B cell (primary cell): Measurements from ENCODE around the gene TBC1D12. TPM values are rescaled to one million over a fixed set of nuclear protein-coding genes. Genes with fewer than 3 reads are reported as not detected.

Experiments used
- ATAC-seq: fragments of 200-7000 bp; cut with Tn5 transposase; one replicate; pipeline ENCODE4 v1.10.0; 2021; ENCODE audit warnings: low read depth, mild to moderate bottlenecking, moderate number of reproducible peaks, moderate library complexity
- CTCF ChIA-PET: fragments of 350-600 bp; sonication (Branson Sonifier 250); formaldehyde crosslinking; loops from one replicate; lab custom pipeline; 2021; ENCODE audit warnings: antibody characterized with exemption, inconsistent platforms; lab: Charles Lee
- POLR2A ChIA-PET: fragments of 350-600 bp; sonication (Branson Sonifier 250); formaldehyde crosslinking; loops from one replicate; lab custom pipeline; 2021; ENCODE audit warnings: antibody characterized with exemption; lab: Charles Lee
- DNase-seq: peaks from one replicate; pipeline ENCODE4 v3.0.0; 2013
- H2AFZ ChIP-seq: 2 replicates; pipeline ENCODE4 v1.6.1; 2012; ENCODE audit warnings: mild to moderate bottlenecking, low read depth, low read length; ENCODE audit not compliant: insufficient read depth, poor library complexity, severe bottlenecking
- H3K27ac ChIP-seq, 2 donors: 1 replicate in 1 of 2; 2 replicates in 1 of 2; pipeline ENCODE4 v1.5.1; 2012 to 2013; ENCODE audit warnings: low read length in 2 of 2, mild to moderate bottlenecking in 2 of 2, moderate library complexity in 1 of 2
- H3K27me3 ChIP-seq, 4 experiments: fragments of 200-600 bp in 1 of 4; sonication (generic) in 1 of 4; replicated peaks in 1 of 4; 1 replicate in 2 of 4; 2 replicates in 2 of 4; pipeline versions ENCODE4 v1.6.1 to v1.7.0; 2013 to 2016; ENCODE audit warnings: low read length in 3 of 4, mild to moderate bottlenecking in 2 of 4, mixed read lengths in 1 of 4, moderate library complexity in 1 of 4; ENCODE audit not compliant: insufficient read depth in 4 of 4, control insufficient read depth in 3 of 4; ENCODE audit errors: control extremely low read depth in 1 of 4
- H3K36me3 ChIP-seq, 2 experiments: replicated peaks in 1 of 2; 1 replicate in 1 of 2; 2 replicates in 1 of 2; pipeline versions ENCODE4 v1.6.1 to v1.7.1; 2013; ENCODE audit warnings: low read length in 1 of 2; ENCODE audit not compliant: insufficient read depth in 2 of 2, control insufficient read depth in 1 of 2; ENCODE audit errors: control extremely low read depth in 1 of 2, extremely low read depth in 1 of 2
- H3K4me1 ChIP-seq, 2 donors: fragments of 200-600 bp in 1 of 2; sonication (generic) in 1 of 2; 1 replicate in 1 of 2; 2 replicates in 1 of 2; pipeline versions ENCODE4 v1.5.1 to v1.6.1; 2013 to 2017; ENCODE audit warnings: low read length in 2 of 2; ENCODE audit not compliant: control insufficient read depth in 2 of 2, insufficient read depth in 2 of 2
- H3K4me2 ChIP-seq: replicated peaks from 2 replicates; pipeline ENCODE3; 2012; ENCODE audit warnings: mild to moderate bottlenecking, low read depth, low read length; ENCODE audit not compliant: poor library complexity, severe bottlenecking
- H3K4me3 ChIP-seq, 5 experiments: fragments of 200-600 bp in 1 of 5; sonication (generic) in 1 of 5; 1 replicate in 3 of 5; 2 replicates in 2 of 5; pipeline versions ENCODE4 v1.5.1 to v1.7.0; 2011 to 2016; ENCODE audit warnings: low read length in 4 of 5, mild to moderate bottlenecking in 4 of 5, low read depth in 2 of 5, control low read depth in 1 of 5, moderate library complexity in 1 of 5; ENCODE audit not compliant: insufficient read depth in 1 of 5; ENCODE audit errors: control extremely low read depth in 1 of 5, extremely low read depth in 1 of 5
- H3K79me2 ChIP-seq: fragments of 200-600 bp; sonication (generic); one replicate; pipeline ENCODE4 v1.6.0; 2016; ENCODE audit warnings: low read length; ENCODE audit not compliant: control insufficient read depth, insufficient read depth
- H3K9ac ChIP-seq: fragments of 200-600 bp; sonication (generic); 2 replicates; pipeline ENCODE4 v1.6.1; 2017; ENCODE audit warnings: mild to moderate bottlenecking, low read length, moderate library complexity
- H3K9me3 ChIP-seq, 3 donors: one replicate each; pipeline versions ENCODE4 v1.6.1 to v1.7.1; 2013; ENCODE audit warnings: low read length in 2 of 3; ENCODE audit not compliant: control insufficient read depth in 2 of 3, insufficient read depth in 1 of 3; ENCODE audit errors: control extremely low read depth in 1 of 3
- H4K20me1 ChIP-seq: 2 replicates; pipeline ENCODE4 v1.6.0; 2012; ENCODE audit warnings: mild to moderate bottlenecking, low read length; ENCODE audit not compliant: insufficient read depth, control insufficient read depth, poor library complexity, severe bottlenecking
- H3K27ac Mint-ChIP-seq: one replicate; pipeline ENCODE4 v1.8.0; 2021; ENCODE audit warnings: mixed read lengths
- H3K27me3 Mint-ChIP-seq: one replicate; pipeline ENCODE4 v1.8.0; 2021; ENCODE audit warnings: mixed read lengths
- H3K4me1 Mint-ChIP-seq: one replicate; pipeline ENCODE4 v1.8.0; 2021; ENCODE audit warnings: mixed read lengths
- H3K4me3 Mint-ChIP-seq: one replicate; pipeline ENCODE4 v1.8.0; 2021; ENCODE audit warnings: mixed read lengths
- H3K9me3 Mint-ChIP-seq: one replicate; pipeline ENCODE4 v1.8.0; 2022; ENCODE audit warnings: mixed read lengths; ENCODE audit not compliant: insufficient read depth
- EZH2 ChIP-seq: IDR thresholded peaks from 2 replicates; pipeline ENCODE4 v1.6.1; 2012; ENCODE audit warnings: borderline replicate concordance, low read depth, mild to moderate bottlenecking, moderate library complexity, low read length; ENCODE audit not compliant: insufficient read depth, poor library complexity, severe bottlenecking
- WGBS: methylation state at CpG from one replicate; pipeline ENCODE4 v1.1.5; 2013; ENCODE audit warnings: missing lambda C conversion rate; ENCODE audit not compliant: insufficient coverage; 5-methylcytosine and 5-hydroxymethylcytosine counted together
- intact Hi-C: fragments of 100-400 bp; cut with micrococcal nuclease; formaldehyde crosslinking; loops from one replicate; pipeline ENCODE4 v1.10.0; 2022
- polyA plus RNA-seq: library from polyadenylated mRNA; depleted of rRNA; stranded (reverse); fragments of >200 nt; gene quantifications from 2 replicates; pipeline ENCODE4 v1.2.3, GENCODE V29; 2012
- total RNA-seq, 2 donors: library from RNA; stranded (reverse); fragments of 120-200 nt in 1 of 2; gene quantifications; 1 replicate in 1 of 2; 2 replicates in 1 of 2; pipeline versions ENCODE4 v1.2.3 to v1.2.4, GENCODE V29; 2013 to 2022
- TF ChIP-seq, protein P1 (sequence below): fragments of 200-600 bp; IDR thresholded peaks from one replicate; pipeline ENCODE4 v1.8.0; 2022; ENCODE audit warnings: antibody characterized with exemption, mild to moderate bottlenecking

Gene TBC1D12
- total and polyA plus RNA-seq, 2 donors (not counting 1 experiment from before 2014, with no cell fraction given): 3.1 to 9.3 TPM

DNA sequence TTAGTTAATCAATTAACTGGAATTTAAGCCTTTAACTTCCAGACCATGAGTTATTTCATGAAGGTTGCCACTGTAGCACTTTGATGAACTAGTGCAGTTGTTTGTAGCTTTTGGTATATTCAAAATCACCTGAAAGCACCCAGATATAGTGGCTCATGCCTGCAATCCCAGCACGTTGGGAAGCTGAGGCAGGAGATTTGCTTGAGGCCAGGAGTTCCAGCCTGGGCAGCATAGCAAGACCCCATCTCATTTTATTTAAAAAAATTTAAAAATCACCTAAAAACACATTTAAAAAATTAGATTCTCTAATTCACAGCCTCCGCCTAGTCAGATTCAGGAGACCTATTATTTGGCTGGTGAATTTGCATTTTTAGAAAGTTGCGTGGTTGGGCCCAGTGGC, 9.0 kb downstream of the TBC1D12 start:
- CTCF ChIA-PET: interaction anchor here (1.4 to 4.5 kb wide), 4 partner anchors 8 to 60 kb away, joined by 3 to 23 read pairs (median 6); partner anchors contain the start of gene TBC1D12
- no peak overlapping the region for H3K27ac ChIP-seq
- no peaks in the 10 kb centered on the region for H3K36me3 ChIP-seq
- intact Hi-C loops: no loop called here
- no peak overlapping the region for H2AFZ ChIP-seq
- TF ChIP-seq, protein P1, sequence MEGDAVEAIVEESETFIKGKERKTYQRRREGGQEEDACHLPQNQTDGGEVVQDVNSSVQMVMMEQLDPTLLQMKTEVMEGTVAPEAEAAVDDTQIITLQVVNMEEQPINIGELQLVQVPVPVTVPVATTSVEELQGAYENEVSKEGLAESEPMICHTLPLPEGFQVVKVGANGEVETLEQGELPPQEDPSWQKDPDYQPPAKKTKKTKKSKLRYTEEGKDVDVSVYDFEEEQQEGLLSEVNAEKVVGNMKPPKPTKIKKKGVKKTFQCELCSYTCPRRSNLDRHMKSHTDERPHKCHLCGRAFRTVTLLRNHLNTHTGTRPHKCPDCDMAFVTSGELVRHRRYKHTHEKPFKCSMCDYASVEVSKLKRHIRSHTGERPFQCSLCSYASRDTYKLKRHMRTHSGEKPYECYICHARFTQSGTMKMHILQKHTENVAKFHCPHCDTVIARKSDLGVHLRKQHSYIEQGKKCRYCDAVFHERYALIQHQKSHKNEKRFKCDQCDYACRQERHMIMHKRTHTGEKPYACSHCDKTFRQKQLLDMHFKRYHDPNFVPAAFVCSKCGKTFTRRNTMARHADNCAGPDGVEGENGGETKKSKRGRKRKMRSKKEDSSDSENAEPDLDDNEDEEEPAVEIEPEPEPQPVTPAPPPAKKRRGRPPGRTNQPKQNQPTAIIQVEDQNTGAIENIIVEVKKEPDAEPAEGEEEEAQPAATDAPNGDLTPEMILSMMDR: no peak
- no peak for TF ChIP-seq EZH2
- H3K27me3 Mint-ChIP-seq: peaks cover 8% of the 10 kb centered on the region
- 100% methylated on average over 1 of the region's 3 CpGs for WGBS
- no peak overlapping the region for H3K4me3 Mint-ChIP-seq
- no peaks in the 10 kb centered on the region for H3K9me3 ChIP-seq
- H3K4me1 Mint-ChIP-seq: peaks cover 7% of the 10 kb centered on the region
- H3K79me2 ChIP-seq: peaks cover 40% of the 10 kb centered on the region
- no peak overlapping the region for H3K4me3 ChIP-seq
- H3K27ac Mint-ChIP-seq: no peak overlapping the region
- DNase-seq (no peak), ATAC-seq (no peak)
- H3K9ac ChIP-seq: no peak overlapping the region
- no peak overlapping the region for H3K4me2 ChIP-seq
- H3K9me3 Mint-ChIP-seq: no peaks in the 10 kb centered on the region
- no peaks in the 10 kb centered on the region for H4K20me1 ChIP-seq
- peaks cover 0 to 6% (median 2%) of the 10 kb centered on the region in 4 experiments for H3K27me3 ChIP-seq
- POLR2A ChIA-PET: no interaction called here
- no peaks in the 10 kb centered on the region for H3K4me1 ChIP-seq

DNA sequence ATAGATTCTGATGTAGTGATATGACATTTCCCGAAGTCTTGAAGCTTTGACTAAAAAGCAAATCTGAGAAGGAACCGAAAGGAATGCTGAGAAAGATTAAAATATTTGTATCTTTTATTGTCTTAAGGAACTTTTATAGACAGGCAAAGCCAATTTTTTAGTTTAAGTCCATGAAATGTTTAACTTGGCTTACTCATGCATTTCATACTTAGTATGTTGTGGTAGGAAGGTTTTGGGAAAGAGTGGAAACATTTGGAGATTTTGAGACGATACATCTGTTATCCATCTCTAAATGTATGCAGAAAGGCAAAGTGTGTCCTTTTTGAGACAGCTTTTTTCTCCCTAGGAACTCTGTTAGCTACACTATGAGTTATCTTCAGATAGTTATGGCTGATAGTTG, 10.1 kb downstream of the TBC1D12 start:
- Mint-ChIP-seq H3K27ac (no peak overlapping the region), H3K27me3 (peaks cover 3% of the 10 kb centered on the region), H3K4me3 (no peak overlapping the region), H3K4me1 (peaks cover 10% of the 10 kb centered on the region), H3K9me3 (no peaks in the 10 kb centered on the region)
- CTCF ChIA-PET: interaction anchor here (1.1 to 4.5 kb wide), 3 partner anchors 9 to 92 kb away, joined by 5 to 23 read pairs (median 7); partner anchors contain the start of gene TBC1D12
- Histone ChIP-seq H3K4me3 (no peak overlapping the region), H3K27me3 (peaks cover 0 to 6% (median 2%) of the 10 kb centered on the region in 4 experiments), H3K4me2 (no peak overlapping the region), H4K20me1 (no peaks in the 10 kb centered on the region), H2AFZ (no peak overlapping the region), H3K79me2 (peaks cover 28% of the 10 kb centered on the region), H3K9ac (no peak overlapping the region), H3K9me3 (no peaks in the 10 kb centered on the region), H3K36me3 (no peaks in the 10 kb centered on the region), H3K4me1 (no peaks in the 10 kb centered on the region), H3K27ac (no peak overlapping the region)
- WGBS: no CpG with 5 or more reads among the region's 3 CpGs
- no peak for TF ChIP-seq EZH2
- TF ChIP-seq, protein P1: no peak
- DNase-seq: no peak
- intact Hi-C loops: no loop called here
- ATAC-seq: no peak
- POLR2A ChIA-PET: no interaction called here
